GM18505 (cell line): Measurements from ENCODE around the gene LAMB4.

Experiments
- ATAC-seq: cut with Tn5 transposase; IDR thresholded peaks from one replicate; pipeline ENCODE4 v1.9.1; 2021; ENCODE audit not compliant: unreplicated experiment
- POLR2A ChIP-seq: IDR thresholded peaks from 4 replicates; pipeline ENCODE4 v1.6.1; 2011; ENCODE audit warnings: borderline replicate concordance; ENCODE audit not compliant: insufficient read depth, insufficient read length; ENCODE audit errors: extremely low read depth

Gene LAMB4

GRCh38 chr7:108093341-108093740, 36.8 kb downstream of the LAMB4 start:
- no peak for TF ChIP-seq POLR2A
- no peak for ATAC-seq

- TF ChIP-seq POLR2A: no peak
- no peak for ATAC-seq
Observed at GRCh38 chr7:108091461-108091831, 38.7 kb downstream of the LAMB4 start.

DNA sequence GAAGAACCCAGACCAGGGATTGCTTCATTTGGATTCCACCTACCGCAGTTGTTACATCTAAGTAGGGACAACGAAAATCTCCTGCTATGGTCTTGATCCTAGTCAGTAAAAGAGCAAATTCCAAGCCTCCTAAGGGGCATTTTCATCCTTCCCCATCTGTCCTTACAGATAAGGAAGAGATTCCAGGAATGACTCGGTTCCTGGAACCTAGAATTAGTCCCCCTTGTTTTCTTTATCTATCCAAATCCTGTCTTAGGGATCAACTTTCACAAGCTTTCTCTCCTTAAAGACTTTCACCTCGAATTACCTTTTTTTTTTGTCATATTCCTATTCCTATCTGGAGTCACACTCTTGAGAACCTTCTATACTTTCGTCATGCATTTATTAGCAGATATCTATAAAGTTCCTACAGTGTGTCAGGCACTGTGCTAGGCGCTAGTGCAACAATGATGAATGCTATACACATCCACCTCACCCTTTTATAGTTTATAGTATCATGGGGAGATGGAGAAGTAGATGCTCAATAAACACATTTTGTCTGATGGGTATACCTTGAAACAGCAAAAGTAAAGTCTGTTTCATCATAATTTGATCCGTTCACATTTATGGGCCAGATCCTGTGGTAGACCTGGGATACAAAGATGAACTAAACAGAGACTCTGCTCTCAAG, 39.2 kb downstream of the LAMB4 start:
- no peak for ATAC-seq
- no peak for TF ChIP-seq POLR2A

DNA sequence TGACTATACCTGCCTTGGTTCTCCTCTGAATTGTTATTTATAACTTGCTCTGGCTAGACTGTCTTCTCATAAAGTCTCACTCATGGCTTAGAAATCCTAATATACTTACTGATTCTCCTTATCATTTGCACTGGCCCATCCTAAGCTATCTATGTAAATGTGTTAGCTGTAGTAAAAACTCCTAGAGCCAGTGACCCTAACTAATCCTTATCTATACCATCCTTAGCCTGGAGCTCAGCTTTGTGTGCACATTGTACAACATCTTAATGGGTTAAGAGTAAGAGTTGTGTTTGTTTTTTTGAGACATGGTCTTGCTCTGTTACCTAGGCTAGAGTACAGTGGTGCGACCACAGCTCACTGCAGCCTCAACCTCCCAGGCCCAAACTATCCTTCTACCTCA, 40.8 kb downstream of the LAMB4 start:
- no peak for ATAC-seq
- no peak for TF ChIP-seq POLR2A

DNA sequence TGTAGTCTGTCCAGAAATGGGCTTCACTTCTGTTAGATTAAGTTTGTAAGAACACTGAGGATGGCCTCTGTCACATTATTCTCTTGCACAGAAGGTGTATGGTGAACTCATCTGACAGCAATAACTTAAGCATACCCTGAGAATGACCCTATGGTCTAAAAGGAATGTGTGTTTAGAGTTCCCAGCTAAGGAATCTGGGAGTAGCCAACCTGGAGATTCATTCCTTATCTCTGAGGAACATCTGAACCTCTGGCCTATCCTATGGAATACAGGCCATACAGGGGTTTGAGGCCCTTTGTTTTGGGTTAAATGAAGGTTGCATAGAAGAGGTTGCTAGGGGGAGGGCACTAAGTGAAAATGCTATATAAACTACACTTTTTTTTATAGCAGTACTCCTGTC, 41.4 kb downstream of the LAMB4 start:
- ATAC-seq: no peak
- no peak for TF ChIP-seq POLR2A

DNA sequence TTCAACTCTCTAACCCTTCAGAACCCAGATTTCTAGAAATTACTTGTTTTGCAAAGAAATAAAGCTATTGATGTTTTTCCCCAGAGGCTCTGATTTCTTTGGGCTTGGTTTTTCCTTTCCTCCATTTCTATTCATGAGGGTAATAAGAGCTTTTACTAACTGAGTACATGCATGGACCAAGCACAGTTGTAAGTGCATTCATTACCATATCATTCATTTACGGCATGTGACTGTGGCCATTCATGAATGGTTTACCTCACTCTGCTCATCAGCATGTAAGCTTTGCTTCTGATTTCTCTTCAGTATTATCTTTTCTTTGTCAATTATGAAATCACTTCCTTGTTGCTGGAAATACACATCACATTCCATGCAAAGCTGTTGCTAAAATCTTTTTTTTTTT, 42.4 kb downstream of the LAMB4 start:
- no peak for TF ChIP-seq POLR2A
- no peak for ATAC-seq

GRCh38 chr7:108086962-108087361, 43.2 kb downstream of the LAMB4 start:
- ATAC-seq: no peak

DNA sequence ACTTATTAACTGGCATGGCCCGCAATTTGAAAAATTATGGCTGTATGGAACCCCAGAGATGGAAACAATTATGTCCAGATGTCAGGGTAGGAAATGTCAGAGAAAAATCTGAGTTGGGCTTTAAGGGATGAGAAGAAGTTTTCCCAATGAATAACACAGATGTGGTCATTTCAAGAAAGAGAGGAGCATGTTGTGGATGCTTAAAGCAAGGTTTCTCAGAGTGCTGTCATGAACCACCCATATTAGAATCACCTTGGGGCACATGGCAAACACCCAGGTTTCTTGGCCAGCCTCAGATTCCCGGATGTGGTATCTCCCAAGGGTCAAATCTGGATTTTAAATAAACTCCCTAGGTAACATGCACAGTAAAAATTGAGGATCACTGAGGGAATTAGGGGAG, 43.6 kb downstream of the LAMB4 start:
- no peak for TF ChIP-seq POLR2A
- no peak for ATAC-seq

More at GRCh38 chr7:108086962-108087361, 43.2 kb downstream of the LAMB4 start:
- TF ChIP-seq POLR2A: no peak

GRCh38 chr7:108083980-108084379, 46.2 kb downstream of the LAMB4 start:
- no peak for TF ChIP-seq POLR2A
- ATAC-seq: no peak

DNA sequence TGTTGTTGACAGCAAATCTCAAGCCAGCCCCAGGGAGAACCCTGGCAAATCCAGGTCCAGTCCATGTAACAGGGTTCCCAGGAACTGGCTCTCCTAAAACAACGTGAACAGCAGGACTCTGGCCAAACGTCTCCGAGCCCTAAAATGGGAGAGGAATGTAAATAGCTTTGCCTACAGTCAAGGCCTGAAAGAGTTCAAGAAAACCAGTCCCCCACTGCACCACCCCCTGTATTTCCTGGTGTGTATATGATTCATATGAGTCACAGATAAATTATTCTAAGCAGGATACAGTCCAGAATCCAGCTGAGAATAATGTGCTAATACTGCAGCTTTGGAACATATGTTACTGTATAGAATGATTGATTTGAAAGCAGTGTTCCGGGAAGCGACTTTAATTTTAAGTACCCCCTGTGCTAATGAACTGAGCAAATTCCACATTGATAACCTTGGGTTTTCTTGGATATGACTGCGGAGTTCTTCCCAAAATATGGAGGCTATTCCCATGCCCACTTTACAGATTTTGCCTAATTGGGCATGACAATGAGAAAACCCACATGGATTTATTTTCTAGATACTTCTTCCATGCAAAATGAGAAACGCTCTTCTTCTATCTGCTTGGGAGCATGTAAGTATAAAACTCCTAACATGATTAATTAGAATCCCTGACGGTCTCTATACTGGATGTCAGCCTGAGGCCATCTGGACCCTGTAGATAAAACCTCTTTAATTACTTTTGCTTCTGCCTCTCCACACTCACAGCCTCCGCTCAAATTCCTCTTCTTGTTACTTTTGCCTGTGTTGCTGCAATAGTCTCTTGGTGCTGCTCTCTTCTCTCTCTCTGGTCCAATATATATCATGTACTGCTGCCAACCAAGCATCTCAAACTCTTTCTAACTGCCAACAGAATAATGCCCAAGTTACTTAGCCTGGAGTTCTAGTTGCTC, 50.2 kb downstream of the LAMB4 start:
- TF ChIP-seq POLR2A: no peak
- ATAC-seq: no peak

DNA sequence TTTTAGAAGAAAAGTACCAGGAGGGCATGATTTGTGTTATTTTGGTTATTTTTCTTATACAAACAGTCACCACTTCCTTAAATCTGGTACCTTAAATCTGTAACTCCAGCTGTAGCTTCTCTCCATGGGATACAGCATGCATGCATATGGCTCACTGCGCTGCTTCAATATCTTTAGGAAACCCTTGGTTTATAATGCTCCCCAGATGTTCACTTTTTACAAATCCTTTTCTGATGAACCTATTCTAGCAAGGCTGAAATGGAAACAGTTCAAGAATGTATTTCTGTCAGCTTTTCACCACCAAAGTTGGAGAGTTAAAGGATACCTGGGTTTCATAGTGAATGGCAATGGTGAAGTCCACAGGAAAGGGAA, 50.9 kb downstream of the LAMB4 start:
- TF ChIP-seq POLR2A: no peak
- no peak for ATAC-seq

DNA sequence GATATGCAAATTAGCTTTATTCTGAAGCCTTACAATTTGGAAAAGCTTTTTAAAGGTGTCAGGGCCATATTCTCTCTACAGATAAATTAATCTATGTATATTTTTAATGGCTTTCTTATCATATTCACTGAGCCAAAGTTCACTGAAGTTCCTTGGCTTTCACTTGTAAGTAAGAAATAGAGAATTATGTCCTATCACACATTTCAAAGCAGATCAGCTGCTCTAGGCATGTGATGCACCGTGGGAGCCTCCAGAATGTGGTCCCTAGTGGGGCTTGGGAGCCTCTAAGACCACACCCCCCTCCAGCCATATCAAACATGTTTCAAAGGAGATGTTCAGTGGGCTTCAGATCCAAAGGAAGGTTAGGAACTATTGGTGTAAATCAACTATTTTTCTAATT, 51.5 kb downstream of the LAMB4 start:
- ATAC-seq: no peak
- TF ChIP-seq POLR2A: no peak

DNA sequence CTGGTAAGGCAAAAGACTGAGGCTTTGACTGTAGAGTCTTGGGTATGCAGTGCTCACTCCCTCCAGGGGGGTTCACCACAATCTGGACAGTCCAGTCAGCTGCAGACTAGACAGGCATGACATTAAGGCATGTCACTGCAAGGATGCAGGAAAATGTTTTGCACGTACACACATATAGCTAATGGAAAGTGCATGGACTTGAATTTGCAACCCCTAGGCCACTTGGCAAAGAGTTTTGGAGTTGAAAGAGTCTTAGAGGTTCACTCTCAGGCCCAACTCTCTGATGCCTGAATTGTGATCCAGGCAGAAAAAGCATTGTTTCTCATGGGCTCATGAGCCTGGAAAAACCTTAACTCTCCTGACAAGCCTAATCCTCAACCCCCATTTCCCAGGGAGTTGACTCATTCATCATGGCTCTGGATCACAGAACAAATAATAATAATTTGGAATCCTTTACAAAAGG, 51.9 kb downstream of the LAMB4 start:
- ATAC-seq: no peak
- TF ChIP-seq POLR2A: no peak

DNA sequence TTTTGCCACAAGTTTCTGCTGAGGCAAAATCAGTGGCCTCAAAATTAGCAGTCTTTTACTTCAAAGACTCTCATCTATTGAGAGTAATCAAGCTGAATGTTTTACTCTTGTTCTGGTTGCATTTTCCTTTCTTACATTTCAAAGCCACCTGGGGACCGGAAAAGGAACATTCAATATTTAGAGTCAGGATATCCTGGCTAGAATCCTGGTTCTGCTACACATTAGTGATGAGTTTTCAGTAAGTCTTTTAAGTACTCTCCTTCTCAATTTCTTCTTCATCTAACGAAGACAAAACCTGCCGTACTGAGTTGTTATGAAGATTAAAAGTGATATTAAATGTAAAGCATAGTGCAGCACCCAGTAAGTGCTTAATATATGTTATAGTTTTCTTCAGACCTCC, 52.5 kb downstream of the LAMB4 start:
- TF ChIP-seq POLR2A: no peak
- ATAC-seq: no peak
